HG02981 (cell line): ENCODE measurements around the gene PLAAT1.

Experiments
- ATAC-seq: cut with Tn5 transposase; IDR thresholded peaks from one replicate; pipeline ENCODE4 v1.9.1; 2021; ENCODE audit warnings: mild to moderate bottlenecking, moderate library complexity; ENCODE audit not compliant: unreplicated experiment

PLAAT1 gene

DNA sequence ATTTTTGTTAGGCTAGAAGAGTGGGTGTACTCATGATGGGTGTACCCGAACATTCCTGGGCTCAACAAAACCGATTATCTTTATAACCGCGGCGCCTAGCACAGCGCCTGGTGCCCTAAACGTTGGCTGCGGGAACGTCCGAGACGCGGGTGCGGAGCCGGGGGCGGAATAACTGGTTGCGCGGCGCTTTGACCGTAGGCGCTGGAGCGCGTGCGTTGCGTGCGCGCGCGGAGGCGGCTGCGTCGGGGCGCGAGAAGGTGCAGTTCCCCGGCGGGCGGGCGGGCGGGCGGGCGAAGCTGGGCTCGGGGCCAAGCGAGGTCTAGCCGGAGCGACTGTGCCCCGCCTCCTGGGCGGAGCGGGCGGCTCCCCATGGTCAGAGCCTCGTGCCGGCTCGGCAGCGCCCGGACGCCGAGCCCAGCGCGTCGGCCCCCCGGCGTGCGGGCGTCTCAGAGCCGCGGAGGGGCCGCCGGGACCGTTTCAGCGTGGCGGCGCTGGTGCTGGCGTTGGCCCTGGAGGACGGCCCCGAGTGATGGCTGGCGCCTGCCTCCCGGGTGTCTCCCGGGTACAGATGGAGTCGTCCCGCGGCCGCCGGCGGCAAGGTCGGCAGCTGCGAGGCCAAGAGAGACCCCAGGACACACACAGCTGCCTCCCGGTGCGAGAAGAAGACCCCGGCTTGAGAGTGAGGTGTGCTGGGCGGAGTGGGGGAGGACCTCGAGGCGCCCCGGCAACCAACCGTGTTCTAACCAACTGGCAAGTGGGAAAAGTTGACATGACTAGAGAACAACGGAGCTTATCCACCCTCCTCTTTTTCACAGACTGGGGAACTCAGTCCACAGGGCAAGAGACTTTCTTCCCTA lies at the start of gene PLAAT1:
Gene PLAAT1 (plus strand): TSS at position 373 of the 857 bp plus-strand sequence. CDS start 14,429 bp downstream, outside the sequence.
- peak; percentile 87 for ATAC-seq

DNA sequence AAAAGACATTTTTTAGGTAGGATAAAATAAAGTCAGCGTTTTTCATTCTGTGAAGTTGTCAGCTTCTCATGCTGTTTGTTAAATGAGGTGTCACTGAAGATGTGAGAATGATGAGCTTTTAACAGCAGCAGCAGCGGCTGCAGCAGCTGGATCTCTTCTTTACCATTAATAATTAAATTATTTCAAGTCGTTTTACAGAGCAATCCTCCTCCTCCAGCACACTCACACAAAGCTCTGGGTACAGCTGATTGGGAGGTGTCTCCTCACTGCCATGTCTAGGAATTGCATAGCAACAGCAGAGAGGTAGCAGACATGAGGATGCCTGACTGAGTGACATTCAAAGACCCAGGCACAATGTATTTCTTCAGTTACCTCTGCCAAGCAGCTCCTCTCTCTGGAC lies 46.7 kb upstream of the PLAAT1 start:
- no peak for ATAC-seq

DNA sequence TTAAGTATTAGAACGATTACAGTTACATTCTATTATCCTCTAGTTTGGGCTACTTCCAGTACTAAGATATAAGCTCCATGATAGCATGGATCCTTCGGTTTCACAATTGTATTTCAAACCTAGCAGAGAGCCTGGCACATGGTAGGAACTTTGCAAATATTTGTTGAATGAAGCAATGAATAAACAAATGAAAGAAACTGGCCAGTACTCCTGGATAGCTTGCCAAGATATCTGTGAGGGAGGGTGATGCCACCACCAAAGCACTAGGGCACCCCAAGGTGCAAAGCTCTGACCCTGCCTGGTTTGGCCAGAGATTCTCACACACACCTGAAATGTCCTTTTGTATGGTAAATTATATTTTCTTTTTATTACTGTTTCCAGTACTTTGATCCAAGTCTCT lies 44.3 kb upstream of the PLAAT1 start:
- ATAC-seq: no peak

DNA sequence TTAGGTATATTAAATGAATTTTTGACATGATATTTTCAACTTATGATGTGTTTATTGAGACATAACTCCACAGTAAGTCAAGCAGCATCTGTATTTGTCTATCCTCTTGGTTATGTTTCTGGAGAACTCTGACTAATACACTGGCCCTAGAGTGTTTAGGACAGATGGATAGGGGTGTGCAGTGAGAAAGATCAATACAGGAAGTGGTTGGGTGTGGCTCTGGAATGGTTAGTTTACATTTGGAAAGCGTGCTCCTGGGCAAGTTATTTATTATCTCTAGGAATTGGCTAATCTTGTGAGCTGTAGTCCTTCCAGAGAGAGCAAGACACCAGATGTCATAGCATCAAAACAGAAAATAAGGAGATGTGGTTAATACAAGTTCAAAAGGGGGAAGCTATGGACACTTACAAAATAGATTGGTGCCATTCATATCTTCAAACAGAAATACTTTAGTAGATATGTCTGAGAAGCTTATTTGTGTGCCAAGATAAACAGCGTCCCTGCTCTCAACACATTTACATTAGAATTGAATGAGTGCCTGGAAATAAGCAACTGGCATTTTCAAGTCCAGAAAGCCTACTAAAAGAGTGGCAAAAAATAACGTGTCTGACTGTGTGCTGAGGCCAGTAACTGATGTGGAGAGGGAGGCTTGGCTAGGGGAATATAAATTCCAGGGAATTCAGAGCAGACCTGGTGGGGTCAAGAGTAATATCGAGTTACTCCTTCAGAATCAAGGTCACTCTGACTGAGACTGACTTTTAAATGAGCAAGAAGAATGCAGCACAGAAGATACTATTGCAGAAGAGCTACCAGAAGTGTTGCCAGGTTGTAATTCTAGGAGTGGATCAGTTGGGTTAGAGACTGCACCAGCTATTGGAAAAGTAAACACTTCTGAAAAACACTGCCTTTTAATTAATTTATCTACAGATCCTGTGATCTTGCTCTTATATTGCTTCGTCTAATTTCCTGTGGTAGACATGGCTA lies 33.4 kb upstream of the PLAAT1 start:
- no peak for ATAC-seq

DNA sequence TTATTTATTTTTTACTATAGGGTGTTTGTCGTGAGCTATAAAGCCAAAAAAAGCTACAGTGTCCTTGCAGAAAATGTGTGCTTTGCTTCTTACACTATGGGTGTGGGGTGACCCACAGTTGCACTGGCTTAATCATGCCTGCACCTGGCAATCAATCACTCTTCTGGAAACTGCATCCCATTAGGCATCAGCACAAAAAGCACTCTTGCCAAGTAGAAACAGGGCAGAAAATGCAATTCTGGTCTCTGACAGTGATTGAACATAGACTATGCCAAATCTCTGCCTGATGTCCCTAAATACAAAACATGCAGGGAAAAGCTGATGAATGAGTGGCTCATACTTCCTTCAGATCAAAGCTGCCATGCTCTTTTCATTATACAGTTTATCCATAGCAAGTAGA lies 30.4 kb upstream of the PLAAT1 start:
- ATAC-seq: no peak

DNA sequence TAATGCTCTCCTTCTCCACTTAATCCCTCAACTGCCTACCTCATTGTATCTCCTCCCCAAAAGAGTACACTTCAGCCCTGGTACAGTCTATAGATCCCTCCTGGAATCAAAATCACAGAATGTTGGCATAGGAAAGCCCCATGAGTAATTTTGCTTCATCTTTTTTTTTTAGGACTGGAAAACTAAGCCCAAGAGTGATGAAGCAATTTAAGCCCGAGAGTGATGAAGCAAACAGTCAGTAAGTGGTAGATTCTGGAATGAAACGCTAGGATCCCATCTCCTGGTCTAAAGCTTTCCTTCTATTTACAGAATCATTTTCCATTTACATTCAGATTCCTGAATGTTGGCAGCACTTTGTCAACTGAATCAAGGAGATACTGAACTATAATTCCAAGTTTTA lies 29.8 kb upstream of the PLAAT1 start:
- no peak for ATAC-seq

DNA sequence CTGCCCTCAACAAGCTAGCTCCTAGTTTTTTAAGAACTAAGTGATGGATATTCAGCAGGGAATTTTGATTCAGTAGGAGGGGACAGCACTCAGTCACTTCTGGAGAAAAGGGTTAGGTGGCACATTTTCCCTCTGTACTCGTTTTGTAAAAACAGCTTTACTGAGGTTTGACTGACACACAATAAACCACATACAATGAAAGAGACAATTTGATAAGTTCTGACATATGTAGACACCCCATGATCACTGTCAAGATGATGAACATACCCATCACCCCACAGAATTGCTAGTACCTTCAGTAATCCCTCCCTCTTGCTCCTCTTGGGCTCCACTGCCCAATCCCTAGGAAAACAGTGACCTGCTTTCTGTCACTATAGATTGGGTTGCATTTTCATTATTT lies 29.0 kb upstream of the PLAAT1 start:
- ATAC-seq: no peak

DNA sequence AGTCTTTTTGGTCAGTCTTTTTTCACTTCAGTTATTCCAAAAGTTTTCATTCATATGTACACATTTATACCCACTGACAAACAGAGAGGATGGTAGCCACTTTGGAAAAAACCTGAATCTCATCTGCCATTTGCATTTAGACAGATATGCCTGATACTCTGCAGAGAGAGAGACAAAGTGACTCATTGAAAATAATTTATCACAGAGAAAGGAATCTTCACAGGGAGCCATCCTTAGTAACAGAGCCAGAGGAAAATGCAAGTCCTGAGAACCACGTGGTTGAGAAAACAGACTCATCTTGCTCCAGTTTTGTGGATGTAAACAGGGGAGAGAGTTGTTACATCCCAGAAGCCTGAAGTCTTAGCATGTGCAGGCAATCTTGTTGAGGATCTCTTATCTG lies 28.2 kb upstream of the PLAAT1 start:
- no peak for ATAC-seq

DNA sequence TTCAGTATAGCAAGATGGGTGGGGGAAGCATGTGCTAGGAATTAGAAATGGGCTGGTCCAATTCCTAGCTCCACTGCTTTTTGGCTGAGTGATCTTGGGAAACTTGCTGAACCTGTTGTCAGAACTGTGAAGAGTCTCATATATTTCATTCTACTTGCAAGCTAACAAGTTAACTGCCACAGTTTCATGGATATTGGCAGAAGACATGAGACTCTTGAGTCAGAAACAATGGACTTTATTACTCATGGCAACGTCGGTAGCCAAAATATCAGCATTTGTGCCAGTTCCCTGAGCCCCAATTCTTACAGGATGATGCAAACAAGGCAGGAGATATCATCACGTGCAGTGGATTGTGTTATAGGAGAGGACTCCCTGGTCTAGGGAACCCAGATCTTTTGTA lies 26.6 kb upstream of the PLAAT1 start:
- no peak for ATAC-seq

DNA sequence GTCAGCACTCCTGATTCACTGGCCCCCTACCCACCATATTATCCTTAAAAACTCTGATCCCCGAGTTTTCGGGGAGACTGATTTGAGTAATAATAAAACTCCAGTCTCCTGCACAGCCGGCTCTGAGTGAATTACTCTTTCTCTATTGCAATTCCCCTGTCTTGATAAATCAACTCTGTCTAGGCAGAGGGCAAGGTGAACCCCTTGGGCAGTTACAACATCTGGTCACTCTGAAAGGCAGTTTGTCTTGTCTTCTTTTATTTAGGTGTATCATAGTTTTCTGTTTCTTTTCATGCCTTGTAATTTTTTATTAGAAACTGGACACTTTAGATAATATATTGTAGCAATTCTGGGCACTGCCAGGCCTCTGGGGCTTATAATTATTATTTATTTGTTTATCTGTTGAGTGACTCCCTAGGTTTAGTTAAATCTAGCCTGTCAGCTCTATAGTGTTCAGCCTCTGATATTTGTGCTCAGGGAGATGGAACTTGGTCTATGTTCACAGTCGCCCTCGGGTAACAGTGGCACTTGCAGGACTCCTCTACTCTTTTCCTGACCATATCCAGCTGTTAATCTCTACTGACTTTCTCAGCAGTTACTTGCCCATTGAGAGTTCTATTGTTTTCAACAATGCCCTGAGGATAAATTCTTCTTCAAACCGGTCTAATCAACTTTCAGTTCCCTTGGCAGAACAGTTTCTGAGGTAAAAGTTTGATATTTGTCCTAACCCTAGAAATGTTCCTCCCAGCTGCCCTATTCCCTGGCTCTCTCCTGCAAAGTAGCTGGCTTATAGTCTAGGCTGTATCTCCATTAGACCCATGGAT lies 15.5 kb upstream of the PLAAT1 start:
- no peak for ATAC-seq

DNA sequence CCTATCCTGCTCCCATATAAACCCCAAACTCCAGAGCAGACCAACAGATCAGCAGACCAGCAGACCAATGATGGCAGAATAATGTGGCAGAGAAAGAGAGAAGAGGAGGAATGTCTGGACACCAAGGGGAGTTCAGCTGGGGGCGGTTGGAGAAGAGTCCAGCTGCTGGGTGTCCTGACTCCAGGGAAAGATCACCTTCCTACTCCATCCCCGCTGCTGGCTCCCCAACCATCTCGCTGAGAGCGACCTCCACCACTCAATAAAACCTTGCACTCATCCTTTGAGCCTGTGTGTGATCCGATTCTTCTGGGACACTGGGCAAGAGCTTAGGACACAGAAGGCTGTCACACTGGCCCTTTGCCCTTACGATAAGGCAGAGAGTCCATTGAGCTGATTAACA lies 12.8 kb upstream of the PLAAT1 start:
- ATAC-seq: no peak

DNA sequence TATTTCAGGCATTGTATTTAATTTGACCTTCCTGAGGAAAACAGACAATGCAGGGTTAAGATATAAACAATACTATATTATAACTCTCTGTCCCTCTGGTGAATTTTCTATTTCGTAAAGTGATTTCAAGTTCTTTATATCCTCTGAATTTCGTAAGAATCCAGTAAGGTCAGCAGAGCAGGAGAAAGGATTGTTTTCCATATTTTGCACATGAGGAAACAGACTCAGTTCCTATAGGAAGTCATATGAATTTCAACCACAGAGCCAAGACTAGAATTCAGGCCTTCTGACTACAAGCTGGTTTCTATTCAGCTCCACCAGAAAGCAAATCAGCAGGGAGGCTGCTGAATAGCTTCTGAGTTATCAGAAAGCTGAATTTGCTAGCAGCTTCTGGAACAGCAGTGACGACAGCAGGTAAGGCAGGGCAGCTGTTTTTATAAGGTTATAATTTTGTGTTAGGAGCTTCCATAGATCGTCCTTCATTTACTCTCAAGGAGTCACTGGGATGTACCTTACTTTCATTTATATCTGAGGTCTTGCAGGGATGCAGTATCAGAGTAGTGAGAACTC lies 11.1 kb upstream of the PLAAT1 start:
- no peak for ATAC-seq

DNA sequence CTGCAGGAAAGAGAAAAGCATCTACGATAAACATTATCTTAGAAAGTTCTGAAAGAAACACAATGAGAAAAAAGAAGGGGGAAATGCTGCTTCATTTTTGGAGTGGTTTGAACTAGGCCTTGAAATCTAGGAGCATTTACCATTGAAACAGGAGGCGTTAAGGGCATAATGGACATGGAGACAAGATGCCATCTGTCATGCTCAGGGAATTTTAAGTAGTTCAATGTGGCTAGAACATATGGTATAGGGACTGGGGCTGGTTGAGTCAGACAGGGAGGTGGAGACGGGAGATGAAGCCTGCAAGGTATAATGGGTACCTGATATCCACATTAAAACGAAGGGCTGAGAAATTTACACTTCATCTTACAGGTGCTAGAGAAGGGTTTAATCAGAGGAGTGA lies 10.4 kb upstream of the PLAAT1 start:
- ATAC-seq: no peak

DNA sequence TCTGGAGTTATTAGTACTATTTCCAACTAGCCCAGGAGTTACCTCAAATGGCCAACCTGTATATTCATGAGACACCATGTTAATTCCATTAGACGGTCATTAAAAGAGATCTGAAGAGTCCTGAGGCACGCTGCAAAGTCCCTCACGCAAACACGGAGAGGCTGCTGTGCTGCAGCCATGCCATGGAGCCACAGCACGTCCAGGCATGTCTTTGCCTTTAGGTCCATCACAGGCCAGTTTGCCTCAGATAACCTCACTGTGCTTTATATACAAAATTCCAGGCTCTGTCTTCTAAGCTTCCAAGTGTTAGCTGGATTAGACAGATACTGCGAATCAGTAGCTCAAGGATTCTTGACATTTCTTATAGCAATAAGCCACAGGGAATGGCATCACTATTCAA lies 9.8 kb upstream of the PLAAT1 start:
- ATAC-seq: no peak

DNA sequence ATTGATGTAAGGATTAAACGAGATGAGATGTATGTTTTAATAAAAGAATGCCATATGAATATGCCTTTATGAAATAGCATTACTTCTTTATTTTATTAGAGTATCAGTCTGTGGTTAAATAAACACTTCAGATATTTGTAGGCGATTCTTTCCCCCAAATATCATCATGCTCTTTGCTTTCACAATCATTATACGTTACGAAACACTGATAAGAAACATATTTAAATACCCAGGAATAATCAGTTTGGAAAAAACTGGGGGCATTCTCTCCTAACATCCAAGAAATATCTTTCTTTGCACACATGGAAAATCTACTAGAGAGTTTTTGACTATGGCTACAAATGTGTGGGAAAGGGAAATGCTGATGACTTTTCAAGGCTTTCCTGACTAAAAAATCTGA lies 4.4 kb upstream of the PLAAT1 start:
- ATAC-seq: no peak

DNA sequence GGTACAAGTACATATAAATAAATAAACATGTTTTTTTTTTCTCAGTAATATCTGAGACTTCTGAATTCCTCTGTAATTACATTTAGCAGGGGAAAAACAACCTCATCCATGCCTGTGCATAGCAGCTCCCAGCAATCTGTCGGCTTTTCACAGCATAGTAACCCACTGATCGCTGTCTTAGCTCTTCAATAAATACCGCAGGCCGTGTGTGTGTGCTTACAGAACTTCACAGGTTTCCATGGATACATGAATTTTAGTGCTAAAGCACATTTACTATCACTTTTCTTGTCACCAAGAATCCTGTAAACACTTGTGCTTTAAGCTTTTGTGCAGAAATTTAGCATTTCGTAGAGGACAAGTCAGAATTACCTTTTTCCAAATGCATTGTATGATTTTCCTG lies 4.0 kb upstream of the PLAAT1 start:
- ATAC-seq: no peak

DNA sequence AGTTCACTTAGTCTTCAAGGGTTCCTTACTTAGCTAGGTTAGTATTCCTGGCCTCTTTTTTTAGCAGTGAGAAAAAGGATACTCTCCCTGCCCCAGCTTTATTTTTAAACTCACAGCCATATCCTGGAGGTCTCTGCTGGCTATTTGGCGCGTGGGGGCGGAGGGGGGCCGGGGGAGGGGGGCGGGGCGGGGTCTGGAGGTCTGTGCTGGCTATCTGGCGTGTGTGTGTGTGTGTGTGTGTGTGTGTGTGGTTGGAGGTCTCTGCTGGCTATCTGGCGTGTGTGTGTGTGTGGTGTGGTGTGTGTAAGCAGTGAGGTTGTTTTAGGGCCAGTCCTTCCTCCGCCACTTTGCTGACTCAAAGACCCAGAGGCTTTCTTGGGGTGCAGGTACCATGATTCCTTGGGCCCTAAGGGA lies 579 bp upstream of the PLAAT1 start:
- no peak for ATAC-seq

DNA sequence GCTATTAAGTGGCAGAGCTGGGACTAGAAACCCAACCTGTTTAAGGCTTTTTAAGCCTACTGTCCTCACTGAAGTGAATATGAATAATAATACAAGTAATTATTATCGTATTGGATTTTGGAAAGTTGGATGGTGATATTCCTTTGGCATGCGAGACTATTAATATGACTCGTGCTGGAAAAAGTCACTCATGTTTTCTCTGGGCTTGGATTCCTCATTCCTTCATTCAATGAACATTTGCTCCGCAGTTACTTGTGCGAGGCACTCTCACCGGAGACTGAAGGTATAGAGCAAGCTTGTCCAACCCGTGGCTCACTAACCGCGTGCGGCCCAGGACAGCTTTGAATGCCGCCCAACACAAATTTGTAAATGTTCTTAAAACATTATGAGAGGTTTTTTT lies 694 bp downstream of the PLAAT1 start:
- no peak for ATAC-seq

DNA sequence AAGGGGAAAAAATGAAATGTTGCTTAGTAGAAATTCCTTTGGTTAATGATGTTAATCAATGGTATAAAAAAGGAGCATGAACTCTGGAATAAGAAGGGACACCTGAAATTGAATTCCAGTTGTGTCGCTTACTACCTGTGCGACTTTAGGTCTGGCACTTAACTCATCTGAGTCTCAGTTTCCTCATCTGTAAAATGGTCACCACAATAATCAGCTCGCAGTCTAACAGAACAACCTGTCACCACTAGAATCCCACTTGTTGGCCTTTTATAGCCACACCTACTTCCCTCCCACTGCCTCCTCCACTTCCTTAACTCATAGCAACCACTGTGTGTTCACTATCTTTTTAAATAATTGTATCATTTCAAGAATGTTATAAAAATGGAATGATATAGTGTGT lies 2.5 kb downstream of the PLAAT1 start:
- ATAC-seq: no peak

DNA sequence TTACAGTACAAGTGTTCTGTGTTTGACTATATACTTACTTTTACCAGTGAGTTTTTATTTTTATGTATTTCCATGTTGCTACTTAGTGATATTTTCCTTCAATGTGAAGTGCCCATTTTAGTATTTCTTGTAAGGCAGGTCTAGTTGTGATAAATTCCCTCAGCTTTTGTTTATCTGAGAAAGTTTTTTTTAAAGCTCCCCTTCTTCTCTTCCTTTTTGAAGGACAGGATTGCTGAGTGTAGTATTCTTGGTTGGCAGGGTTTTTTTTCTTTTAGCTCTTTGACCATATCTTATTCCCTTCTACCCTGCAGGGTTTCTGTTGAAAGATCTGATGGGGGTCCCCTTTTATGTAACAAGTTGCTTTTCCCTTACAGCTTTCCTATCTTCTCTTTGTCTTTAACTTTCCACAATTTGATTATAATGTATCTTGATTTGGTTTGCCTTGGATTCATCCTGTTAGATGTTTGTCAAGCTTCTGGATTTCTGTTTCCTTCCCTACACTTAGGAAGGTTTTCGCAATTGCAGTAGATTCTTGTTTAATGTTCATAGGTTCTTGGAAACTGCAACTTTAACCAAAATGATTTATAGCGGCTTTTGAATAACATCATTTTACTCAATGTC lies 7.9 kb downstream of the PLAAT1 start:
- no peak for ATAC-seq
